Measurements from ENCODE around the gene PHTF2. TPM values are rescaled to one million over a fixed set of nuclear protein-coding genes. Genes with fewer than 3 reads are reported as not detected.

The PHTF2 gene
- total and polyA plus RNA-seq, 2 experiments from 2014 or later = 13.3 to 26.9 TPM

- WGBS (ENCODE audit: low lambda C conversion rate, missing lambda C conversion rate) = 84% methylated on average over 9 of the region's 9 CpGs
Observed at GRCh38 chr7:77944183-77945182, 145.9 kb downstream of the PHTF2 start.

DNA sequence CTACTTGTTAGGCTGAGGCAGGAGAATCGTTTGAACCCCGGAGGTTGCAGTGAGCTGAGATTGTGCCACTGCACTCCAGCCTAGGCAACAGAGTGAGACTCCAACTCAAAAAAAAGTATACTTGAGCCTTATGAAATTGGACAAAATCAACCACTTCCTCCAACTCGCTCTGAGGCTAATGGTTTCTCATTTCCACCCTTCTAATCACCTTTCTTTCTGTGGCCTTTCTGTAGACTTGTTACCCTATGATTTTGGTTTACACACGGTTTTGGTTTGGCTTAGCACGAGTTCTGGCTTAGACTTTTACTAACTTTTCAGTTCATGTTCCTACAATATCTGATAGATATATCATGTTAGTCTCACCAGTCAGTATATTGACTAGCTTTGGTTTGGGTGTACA, 152.0 kb downstream of the PHTF2 start:
- Histone ChIP-seq H3K27ac (no peak overlapping the region), H3K9me3 (ENCODE audit: low read depth) (no peaks in the 10 kb centered on the region), H3K36me3 (replicated peaks; ENCODE audit: insufficient read depth, low read depth) (no peaks in the 10 kb centered on the region), H3K9me2 (replicated peaks; ENCODE audit: insufficient read depth) (no peaks in the 10 kb centered on the region), H3K79me2 (no peaks in the 10 kb centered on the region), H3K4me2 (no peak overlapping the region), H3K27me3 (no peaks in the 10 kb centered on the region), H4K20me1 (ENCODE audit: insufficient read depth, poor library complexity, severe bottlenecking) (no peaks in the 10 kb centered on the region), H3K4me3 (no peak overlapping the region), H3K4me1 (ENCODE audit: insufficient read depth) (no peaks in the 10 kb centered on the region), H2AFZ (no peak overlapping the region)
- 98% methylated on average over 5 of the region's 5 CpGs for WGBS (ENCODE audit: low lambda C conversion rate, missing lambda C conversion rate)
- no peak for DNase-seq (ENCODE audit: low spot score)
- TF ChIP-seq EZH2phosphoT487 (IDR thresholded peaks at IDR 0.05; ENCODE audit: low read depth, severe bottlenecking, unreplicated experiment) (no peak), EZH2 (IDR thresholded peaks at IDR 0.05; ENCODE audit: borderline replicate concordance) (no peak)
- TF ChIP-seq, protein P1, sequence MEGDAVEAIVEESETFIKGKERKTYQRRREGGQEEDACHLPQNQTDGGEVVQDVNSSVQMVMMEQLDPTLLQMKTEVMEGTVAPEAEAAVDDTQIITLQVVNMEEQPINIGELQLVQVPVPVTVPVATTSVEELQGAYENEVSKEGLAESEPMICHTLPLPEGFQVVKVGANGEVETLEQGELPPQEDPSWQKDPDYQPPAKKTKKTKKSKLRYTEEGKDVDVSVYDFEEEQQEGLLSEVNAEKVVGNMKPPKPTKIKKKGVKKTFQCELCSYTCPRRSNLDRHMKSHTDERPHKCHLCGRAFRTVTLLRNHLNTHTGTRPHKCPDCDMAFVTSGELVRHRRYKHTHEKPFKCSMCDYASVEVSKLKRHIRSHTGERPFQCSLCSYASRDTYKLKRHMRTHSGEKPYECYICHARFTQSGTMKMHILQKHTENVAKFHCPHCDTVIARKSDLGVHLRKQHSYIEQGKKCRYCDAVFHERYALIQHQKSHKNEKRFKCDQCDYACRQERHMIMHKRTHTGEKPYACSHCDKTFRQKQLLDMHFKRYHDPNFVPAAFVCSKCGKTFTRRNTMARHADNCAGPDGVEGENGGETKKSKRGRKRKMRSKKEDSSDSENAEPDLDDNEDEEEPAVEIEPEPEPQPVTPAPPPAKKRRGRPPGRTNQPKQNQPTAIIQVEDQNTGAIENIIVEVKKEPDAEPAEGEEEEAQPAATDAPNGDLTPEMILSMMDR (IDR thresholded peaks at IDR 0.05; ENCODE audit: poor library complexity) = no peak

More at GRCh38 chr7:77944183-77945182, 145.9 kb downstream of the PHTF2 start:
- H3K27me3 ChIP-seq = no peaks in the 10 kb centered on the region
- TF ChIP-seq, protein P1 (IDR thresholded peaks at IDR 0.05; ENCODE audit: poor library complexity) = no peak
- TF ChIP-seq EZH2phosphoT487 (IDR thresholded peaks at IDR 0.05; ENCODE audit: low read depth, severe bottlenecking, unreplicated experiment) (no peak), EZH2 (IDR thresholded peaks at IDR 0.05; ENCODE audit: borderline replicate concordance) (no peak)
- no peaks in the 10 kb centered on the region for H3K9me3 ChIP-seq (ENCODE audit: low read depth)
- H3K4me2 ChIP-seq = no peak overlapping the region
- H2AFZ ChIP-seq = no peak overlapping the region
- H3K4me1 ChIP-seq (ENCODE audit: insufficient read depth) = no peaks in the 10 kb centered on the region
- H4K20me1 ChIP-seq (ENCODE audit: insufficient read depth, poor library complexity, severe bottlenecking) = no peaks in the 10 kb centered on the region
- H3K9me2 ChIP-seq (replicated peaks; ENCODE audit: insufficient read depth) = no peaks in the 10 kb centered on the region
- no peaks in the 10 kb centered on the region for H3K36me3 ChIP-seq (replicated peaks; ENCODE audit: insufficient read depth, low read depth)
- no peaks in the 10 kb centered on the region for H3K79me2 ChIP-seq
- DNase-seq (ENCODE audit: low spot score) = no peak
- H3K27ac ChIP-seq = no peak overlapping the region
- no peak overlapping the region for H3K4me3 ChIP-seq

GRCh38 chr7:77954773-77955555, 156.4 kb downstream of the PHTF2 start:
- WGBS (ENCODE audit: low lambda C conversion rate, missing lambda C conversion rate) = 90% methylated on average over 3 of the region's 3 CpGs

More at GRCh38 chr7:77954773-77955555, 156.4 kb downstream of the PHTF2 start:
- Histone ChIP-seq H4K20me1 (ENCODE audit: insufficient read depth, poor library complexity, severe bottlenecking) (no peaks in the 10 kb centered on the region), H3K9me2 (replicated peaks; ENCODE audit: insufficient read depth) (no peaks in the 10 kb centered on the region), H3K9me3 (ENCODE audit: low read depth) (no peaks in the 10 kb centered on the region), H3K4me1 (ENCODE audit: insufficient read depth) (no peaks in the 10 kb centered on the region), H3K79me2 (no peaks in the 10 kb centered on the region), H3K4me3 (no peak overlapping the region), H3K27ac (no peak overlapping the region), H3K36me3 (replicated peaks; ENCODE audit: insufficient read depth, low read depth) (no peaks in the 10 kb centered on the region), H3K27me3 (no peaks in the 10 kb centered on the region), H3K4me2 (no peak overlapping the region), H2AFZ (no peak overlapping the region)
- no peak for TF ChIP-seq EZH2phosphoT487 (IDR thresholded peaks at IDR 0.05; ENCODE audit: low read depth, severe bottlenecking, unreplicated experiment)
- TF ChIP-seq, protein P1 (IDR thresholded peaks at IDR 0.05; ENCODE audit: poor library complexity) = no peak
- DNase-seq (ENCODE audit: low spot score) = no peak

Measured in hepatocyte (in vitro differentiated cells).